ENCODE results near the gene RAP1GDS1. TPM values are rescaled to one million over a fixed set of nuclear protein-coding genes. Genes with fewer than 3 reads are reported as not detected.
A peak's percentile ranks its signal among the peaks of the same experiment; 100 is the strongest.

RAP1GDS1 gene
- total and polyA plus RNA-seq, 2 of the 13 experiments (the other 11 are each of a cell fraction or from before 2014, with no cell fraction given), result 19.3 to 42.5 TPM

DNA sequence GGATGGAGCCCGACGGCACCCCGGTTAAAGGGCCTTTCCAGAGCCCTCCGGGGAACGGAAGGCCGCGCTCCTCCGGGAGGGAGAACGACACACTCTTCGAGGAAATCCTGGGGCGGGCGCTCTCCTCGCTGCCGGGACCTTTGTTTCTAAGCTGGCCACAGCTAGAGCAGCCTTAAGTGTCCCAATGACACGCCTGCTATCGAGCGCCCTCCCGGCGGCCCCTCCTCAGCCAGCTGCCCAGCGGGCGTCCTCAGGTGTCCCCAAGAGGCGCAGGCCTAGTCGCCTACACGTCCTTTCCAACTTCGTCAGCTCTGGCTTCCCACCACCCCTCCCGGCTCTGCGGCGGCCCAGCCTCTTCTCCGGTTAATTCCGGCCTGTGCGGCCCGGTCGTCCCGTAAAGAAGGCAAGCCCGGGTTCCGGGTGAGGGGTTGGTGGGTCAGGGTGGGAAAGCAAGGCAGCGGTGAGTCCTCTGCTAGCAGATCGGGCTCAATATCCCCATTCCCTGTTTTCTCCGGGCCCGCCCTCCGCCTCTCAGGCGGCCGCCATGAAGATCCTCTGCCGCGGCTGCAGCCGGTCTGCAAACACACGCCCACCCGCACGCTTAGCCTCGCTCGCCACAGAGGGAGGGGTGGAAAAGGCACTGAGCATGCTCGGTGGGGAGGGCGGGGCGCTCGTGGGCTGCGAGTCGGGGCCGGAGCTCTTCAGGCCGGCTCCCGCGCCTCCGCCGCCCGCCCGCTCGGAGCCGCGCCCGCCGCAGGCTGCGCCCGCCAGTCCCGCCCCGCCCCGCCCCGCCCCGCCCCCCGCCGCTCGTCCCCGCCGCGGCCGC, at the start of gene RAP1GDS1 (continued):
- TF ChIP-seq, protein P1, sequence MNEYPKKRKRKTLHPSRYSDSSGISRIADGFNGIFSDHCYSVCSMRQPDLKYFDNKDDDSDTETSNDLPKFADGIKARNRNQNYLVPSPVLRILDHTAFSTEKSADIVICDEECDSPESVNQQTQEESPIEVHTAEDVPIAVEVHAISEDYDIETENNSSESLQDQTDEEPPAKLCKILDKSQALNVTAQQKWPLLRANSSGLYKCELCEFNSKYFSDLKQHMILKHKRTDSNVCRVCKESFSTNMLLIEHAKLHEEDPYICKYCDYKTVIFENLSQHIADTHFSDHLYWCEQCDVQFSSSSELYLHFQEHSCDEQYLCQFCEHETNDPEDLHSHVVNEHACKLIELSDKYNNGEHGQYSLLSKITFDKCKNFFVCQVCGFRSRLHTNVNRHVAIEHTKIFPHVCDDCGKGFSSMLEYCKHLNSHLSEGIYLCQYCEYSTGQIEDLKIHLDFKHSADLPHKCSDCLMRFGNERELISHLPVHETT (CRISPR knock-in tag; conservative IDR thresholded peaks at IDR 0.05), result peak; percentile 47; the same call in 1 of the 2 replicates
- TF ChIP-seq KLF12 (CRISPR knock-in tag; IDR thresholded peaks at IDR 0.05; ENCODE audit: borderline replicate concordance) (peak; percentile 64), ZNF776 (CRISPR knock-in tag; IDR thresholded peaks at IDR 0.05) (peak; percentile 96; the same call in 1 of the 2 replicates), SIX1 (CRISPR knock-in tag; IDR thresholded peaks at IDR 0.05; ENCODE audit: borderline replicate concordance) (0 out of 2 replicates have a peak, but pooled peaks have one; percentile 14), ATRX (CRISPR knock-in tag; IDR thresholded peaks at IDR 0.05; ENCODE audit: borderline replicate concordance) (no peak), ATF7-NPFF (CRISPR knock-in tag; IDR thresholded peaks at IDR 0.05; ENCODE audit: low read depth) (peak; percentile 88), RELA (CRISPR knock-in tag; IDR thresholded peaks at IDR 0.05) (no peak), KLF6 (CRISPR knock-in tag; IDR thresholded peaks at IDR 0.05) (peak; percentile 43; the same call in 1 of the 2 replicates), NFIB (CRISPR knock-in tag; IDR thresholded peaks at IDR 0.05; ENCODE audit: borderline replicate concordance) (no peak), ZNF367 (CRISPR knock-in tag; IDR thresholded peaks at IDR 0.05; ENCODE audit: borderline replicate concordance) (no peak), TMF1 (CRISPR knock-in tag; IDR thresholded peaks at IDR 0.05; ENCODE audit: low read depth) (peak; percentile 42; the same call in 1 of the 2 replicates), ZBTB39 (CRISPR knock-in tag; IDR thresholded peaks at IDR 0.05) (no peak), NONO (IDR thresholded peaks at IDR 0.05) (no peak), NONO (CRISPR knock-in tag; conservative IDR thresholded peaks at IDR 0.05) (0 out of 2 replicates have a peak, but pooled peaks have one; percentile 26), CBX1 (IDR thresholded peaks at IDR 0.05; ENCODE audit: low read depth) (no peak), DZIP1 (CRISPR knock-in tag; IDR thresholded peaks at IDR 0.05) (0 out of 2 replicates have a peak, but pooled peaks have one; percentile 41), NFE2 (CRISPR knock-in tag; IDR thresholded peaks at IDR 0.05) (no peak), CENPT (CRISPR knock-in tag; IDR thresholded peaks at IDR 0.05; ENCODE audit: low read depth) (no peak; the same call in 1 of the 2 replicates), ZNF180 (CRISPR knock-in tag; IDR thresholded peaks at IDR 0.05; ENCODE audit: borderline replicate concordance, low read depth) (0 out of 2 replicates have a peak, but pooled peaks have one; percentile 8), THRA (CRISPR knock-in tag; IDR thresholded peaks at IDR 0.05; ENCODE audit: borderline replicate concordance) (peak; percentile 86), ZNF24 (IDR thresholded peaks at IDR 0.05) (no peak)

Measured in HepG2 (cell line).